Neutrophil (primary cell): ENCODE measurements around the gene FAM184A.

ENCODE experiments used
- H3K27ac ChIP-seq: fragments of 200-600 bp; sonication (generic); 2 replicates; pipeline ENCODE4 v1.5.1; 2016; ENCODE audit warnings: mild to moderate bottlenecking, moderate library complexity
- H3K27me3 ChIP-seq: fragments of 200-600 bp; sonication (generic); 2 replicates; pipeline ENCODE4 v1.6.0; 2016; ENCODE audit warnings: mild to moderate bottlenecking
- H3K36me3 ChIP-seq: fragments of 200-600 bp; sonication (generic); 2 replicates; pipeline ENCODE4 v1.5.1; 2017
- H3K4me1 ChIP-seq, 2 experiments: fragments of 200-600 bp in 1 of 2; sonication (generic) in 1 of 2; 1 replicate in 1 of 2; 2 replicates in 1 of 2; pipeline versions ENCODE4 v1.5.1 to v1.6.1; 2013 to 2016; ENCODE audit warnings: low read depth in 1 of 2, low read length in 1 of 2, mild to moderate bottlenecking in 1 of 2, moderate library complexity in 1 of 2; ENCODE audit not compliant: control insufficient read depth in 1 of 2, insufficient read depth in 1 of 2
- H3K4me3 ChIP-seq, 2 experiments: fragments of 200-600 bp in 1 of 2; sonication (generic) in 1 of 2; 1 replicate in 1 of 2; 2 replicates in 1 of 2; pipeline ENCODE4 v1.5.1; 2013 to 2016; ENCODE audit warnings: low read depth in 1 of 2, low read length in 1 of 2, mild to moderate bottlenecking in 1 of 2, moderate library complexity in 1 of 2
- H3K9me3 ChIP-seq: fragments of 200-600 bp; sonication (generic); 2 replicates; pipeline ENCODE4 v1.5.1; 2016
- CTCF ChIP-seq: fragments of 200-600 bp; sonication (generic); IDR thresholded peaks from 2 replicates; pipeline ENCODE4 v1.5.1; 2016; ENCODE audit warnings: antibody characterized with exemption

FAM184A gene

GRCh38 chr6:119030759-119031158 lies 47.7 kb downstream of the FAM184A start:
- Histone ChIP-seq H3K4me1 (no peaks in the 10 kb centered on the region), H3K27ac (no peak overlapping the region), H3K9me3 (no peaks in the 10 kb centered on the region), H3K36me3 (no peaks in the 10 kb centered on the region), H3K4me3 (no peak overlapping the region), H3K27me3 (no peaks in the 10 kb centered on the region)
- no peak for TF ChIP-seq CTCF

- H3K27me3 ChIP-seq = no peaks in the 10 kb centered on the region
- H3K27ac ChIP-seq = no peak overlapping the region
- no peak overlapping the region for H3K4me3 ChIP-seq
- H3K36me3 ChIP-seq = no peaks in the 10 kb centered on the region
- H3K9me3 ChIP-seq = no peaks in the 10 kb centered on the region
- no peak for TF ChIP-seq CTCF
- no peaks in the 10 kb centered on the region for H3K4me1 ChIP-seq
Observed at GRCh38 chr6:119028091-119028490, 50.4 kb downstream of the FAM184A start.

GRCh38 chr6:119027465-119027864 lies 51.0 kb downstream of the FAM184A start:
- TF ChIP-seq CTCF = no peak

GRCh38 chr6:119026822-119027221 lies 51.6 kb downstream of the FAM184A start:
- TF ChIP-seq CTCF = no peak
- no peaks in the 10 kb centered on the region for H3K27me3 ChIP-seq
- H3K4me3 ChIP-seq = no peak overlapping the region
- no peaks in the 10 kb centered on the region for H3K36me3 ChIP-seq
- H3K9me3 ChIP-seq = no peaks in the 10 kb centered on the region
- H3K27ac ChIP-seq = no peak overlapping the region
- H3K4me1 ChIP-seq = no peaks in the 10 kb centered on the region

More at GRCh38 chr6:119027465-119027864, 51.0 kb downstream of the FAM184A start:
- Histone ChIP-seq H3K4me3 (no peak overlapping the region), H3K27me3 (no peaks in the 10 kb centered on the region), H3K27ac (no peak overlapping the region), H3K36me3 (no peaks in the 10 kb centered on the region), H3K4me1 (no peaks in the 10 kb centered on the region), H3K9me3 (no peaks in the 10 kb centered on the region)

- H3K4me1 ChIP-seq = no peaks in the 10 kb centered on the region
- no peak overlapping the region for H3K27ac ChIP-seq
- no peaks in the 10 kb centered on the region for H3K27me3 ChIP-seq
- no peaks in the 10 kb centered on the region for H3K9me3 ChIP-seq
- no peaks in the 10 kb centered on the region for H3K36me3 ChIP-seq
- H3K4me3 ChIP-seq = no peak overlapping the region
- TF ChIP-seq CTCF = no peak
Observed at GRCh38 chr6:119025793-119026192, 52.7 kb downstream of the FAM184A start.

GRCh38 chr6:119024111-119024510 lies 54.4 kb downstream of the FAM184A start:
- Histone ChIP-seq H3K4me1 (no peaks in the 10 kb centered on the region), H3K27ac (no peak overlapping the region), H3K27me3 (no peaks in the 10 kb centered on the region), H3K36me3 (no peaks in the 10 kb centered on the region), H3K4me3 (no peak overlapping the region), H3K9me3 (no peaks in the 10 kb centered on the region)
- TF ChIP-seq CTCF = no peak
